Naive thymus-derived CD8-positive, alpha-beta T cell (primary cell): ENCODE data around the gene LRRC49. TPM values are rescaled to one million over a fixed set of nuclear protein-coding genes. Genes with fewer than 3 reads are reported as not detected.
A peak's percentile ranks its signal among the peaks of the same experiment; 100 is the strongest.
"Not testable (repeated sequence)": the region's sequence is repeated elsewhere in the genome, so short reads cannot be mapped to it uniquely, and the experiment has no call there.

Experiments used
- ATAC-seq, 2 donors: fragments of 150-1000 bp; cut with Tn5 transposase in 1 of 2; sonication (Bioruptor Pico), chemical (Tn5 transposase) in 1 of 2; 1 replicate in 1 of 2; 2 replicates in 1 of 2; pipeline ENCODE4 v1.10.0; 2021; ENCODE audit warnings: mild to moderate bottlenecking in 2 of 2, moderate library complexity in 2 of 2
- POLR2A ChIA-PET: fragments of 350-600 bp; sonication (Branson Sonifier 250); formaldehyde crosslinking; loops from one replicate; lab custom pipeline; 2021; ENCODE audit warnings: antibody characterized with exemption; lab: Charles Lee
- DNase-seq, 10 donors: peaks; one replicate each; pipeline versions ENCODE4 v3.0.0 to v3.0.0-alpha.2; 2020 to 2022
- H3K27ac Mint-ChIP-seq, 10 donors: one replicate each; pipeline ENCODE4 v1.8.0; 2020 to 2022; ENCODE audit warnings: mild to moderate bottlenecking in 10 of 10, mixed read lengths in 10 of 10, moderate library complexity in 4 of 10, inconsistent platforms in 1 of 10
- H3K27me3 Mint-ChIP-seq, 5 donors: one replicate each; pipeline ENCODE4 v1.8.0; 2021 to 2022; ENCODE audit warnings: mixed read lengths in 5 of 5
- H3K36me3 Mint-ChIP-seq, 3 donors: one replicate each; pipeline ENCODE4 v1.8.0; 2020 to 2022; ENCODE audit warnings: mixed read lengths in 3 of 3, mild to moderate bottlenecking in 2 of 3, inconsistent platforms in 1 of 3
- H3K4me1 Mint-ChIP-seq, 4 donors: one replicate each; pipeline ENCODE4 v1.8.0; 2021 to 2022; ENCODE audit warnings: mixed read lengths in 4 of 4
- H3K4me3 Mint-ChIP-seq, 10 donors: one replicate each; pipeline ENCODE4 v1.8.0; 2020 to 2022; ENCODE audit warnings: mild to moderate bottlenecking in 10 of 10, mixed read lengths in 10 of 10, moderate library complexity in 6 of 10, inconsistent platforms in 1 of 10
- H3K9me3 Mint-ChIP-seq, 9 donors: one replicate each; pipeline ENCODE4 v1.8.0; 2020 to 2022; ENCODE audit warnings: mixed read lengths in 9 of 9, mild to moderate bottlenecking in 3 of 9, inconsistent platforms in 1 of 9, moderate library complexity in 1 of 9
- polyA plus RNA-seq, 3 donors: library from polyadenylated mRNA; unstranded; fragments of 300-500 nt; fragmentation: Illumina TruSeq; gene quantifications; one replicate each; pipeline ENCODE4 v1.2.3, GENCODE V29; 2021
- total RNA-seq, 8 experiments: library from RNA in 2 of 8; stranded (reverse) in 2 of 8; gene quantifications; one replicate each; pipeline ENCODE4 v1.2.3 and lab custom pipeline; 2021 to 2026

LRRC49 gene
- total and polyA plus RNA-seq, 5 experiments from 2014 or later = not detected

GRCh38 chr15:70857562-70858285 lies 34.9 kb upstream of the LRRC49 start:
- no peak for ATAC-seq
- H3K9me3 Mint-ChIP-seq = no peaks in the 10 kb centered on the region
- DNase-seq = no peak
- H3K27ac Mint-ChIP-seq = no peak overlapping the region
- peaks cover 11 to 56% (median 18%) of the 10 kb centered on the region in 5 donors for H3K27me3 Mint-ChIP-seq
- H3K4me1 Mint-ChIP-seq = peaks cover 6 to 8% (median 6%) of the 10 kb centered on the region in 4 donors
- POLR2A ChIA-PET = no interaction called here
- H3K36me3 Mint-ChIP-seq = no peaks in the 10 kb centered on the region
- no peak overlapping the region for H3K4me3 Mint-ChIP-seq

GRCh38 chr15:70858614-70859321 lies 33.9 kb upstream of the LRRC49 start:
- Mint-ChIP-seq H3K4me3 (peak overlapping the region in 1 of 10 donors; percentile 38), H3K27me3 (peaks cover 11 to 56% (median 17%) of the 10 kb centered on the region in 5 donors)
- H3K4me1 Mint-ChIP-seq, H3K9me3 Mint-ChIP-seq, H3K27ac Mint-ChIP-seq, H3K36me3 Mint-ChIP-seq, ATAC-seq, DNase-seq, POLR2A ChIA-PET: not testable (repeated sequence)

- POLR2A ChIA-PET = no interaction called here
- Mint-ChIP-seq H3K4me1 (peaks cover 2 to 7% (median 4%) of the 10 kb centered on the region in 4 donors), H3K4me3 (no peak overlapping the region), H3K27me3 (peaks cover 9 to 52% (median 15%) of the 10 kb centered on the region in 5 donors), H3K27ac (no peak overlapping the region), H3K9me3 (no peaks in the 10 kb centered on the region), H3K36me3 (no peaks in the 10 kb centered on the region)
- ATAC-seq = no peak
- DNase-seq = no peak
Measured at GRCh38 chr15:70859322-70859908, 33.2 kb upstream of the LRRC49 start.

GRCh38 chr15:70859998-70860397 lies 32.6 kb upstream of the LRRC49 start:
- no peaks in the 10 kb centered on the region for H3K9me3 Mint-ChIP-seq

GRCh38 chr15:70863450-70864218 lies 29.0 kb upstream of the LRRC49 start:
- DNase-seq = no peak
- H3K36me3 Mint-ChIP-seq = no peaks in the 10 kb centered on the region
- H3K27ac Mint-ChIP-seq = peak overlapping the region in 1 of 10 donors; percentile 50
- ATAC-seq = no peak
- POLR2A ChIA-PET = no interaction called here
- peaks cover 6 to 23% (median 7%) of the 10 kb centered on the region in 5 donors for H3K27me3 Mint-ChIP-seq
- H3K4me1 Mint-ChIP-seq = peaks cover 0 to 5% (median 0%) of the 10 kb centered on the region in 4 donors
- no peaks in the 10 kb centered on the region for H3K9me3 Mint-ChIP-seq
- H3K4me3 Mint-ChIP-seq = no peak overlapping the region

More at GRCh38 chr15:70859998-70860397, 32.6 kb upstream of the LRRC49 start:
- Mint-ChIP-seq H3K4me1 (peaks cover 0 to 5% (median 0%) of the 10 kb centered on the region in 4 donors), H3K36me3 (no peaks in the 10 kb centered on the region), H3K27ac (no peak overlapping the region), H3K27me3 (peaks cover 6 to 47% (median 10%) of the 10 kb centered on the region in 5 donors), H3K4me3 (no peak overlapping the region)
- DNase-seq (no peak), ATAC-seq (no peak)
- POLR2A ChIA-PET = no interaction called here

GRCh38 chr15:70866982-70867641 lies 25.5 kb upstream of the LRRC49 start:
- H3K36me3 Mint-ChIP-seq = peaks cover 0 to under 1% (median 0%) of the 10 kb centered on the region in 3 donors
- H3K27ac Mint-ChIP-seq = peak overlapping the region in 1 of 10 donors; percentile 14
- POLR2A ChIA-PET = no interaction called here

GRCh38 chr15:70867911-70868467 lies 24.6 kb upstream of the LRRC49 start:
- POLR2A ChIA-PET = no interaction called here
- DNase-seq = no peak
- peaks cover 0 to 8% (median 0%) of the 10 kb centered on the region in 9 donors for H3K9me3 Mint-ChIP-seq
- ATAC-seq = no peak
- no peak overlapping the region for H3K27ac Mint-ChIP-seq
- H3K4me1 Mint-ChIP-seq = no peaks in the 10 kb centered on the region
- no peak overlapping the region for H3K4me3 Mint-ChIP-seq
- peaks cover 0 to 5% (median 0%) of the 10 kb centered on the region in 3 donors for H3K36me3 Mint-ChIP-seq
- H3K27me3 Mint-ChIP-seq = peaks cover 0 to 7% (median 4%) of the 10 kb centered on the region in 5 donors

More at GRCh38 chr15:70866982-70867641, 25.5 kb upstream of the LRRC49 start:
- Mint-ChIP-seq H3K27me3 (peaks cover 0 to 6% (median 1%) of the 10 kb centered on the region in 5 donors), H3K4me1 (no peaks in the 10 kb centered on the region), H3K4me3 (no peak overlapping the region), H3K9me3 (peaks cover 0 to 6% (median 0%) of the 10 kb centered on the region in 9 donors)
- no peak for DNase-seq
- ATAC-seq = no peak

- ATAC-seq (no peak), DNase-seq (no peak)
- peaks cover 7 to 18% (median 13%) of the 10 kb centered on the region in 5 donors for H3K27me3 Mint-ChIP-seq
- peaks cover 0 to 8% (median 2%) of the 10 kb centered on the region in 3 donors for H3K36me3 Mint-ChIP-seq
- H3K9me3 Mint-ChIP-seq = peaks cover 0 to 8% (median 3%) of the 10 kb centered on the region in 9 donors
- POLR2A ChIA-PET = no interaction called here
- H3K27ac Mint-ChIP-seq = no peak overlapping the region
- H3K4me1 Mint-ChIP-seq = no peaks in the 10 kb centered on the region
- H3K4me3 Mint-ChIP-seq = no peak overlapping the region
Measured at GRCh38 chr15:70869346-70869745, 23.3 kb upstream of the LRRC49 start.

- DNase-seq = no peak
- no peak overlapping the region for H3K27ac Mint-ChIP-seq
- POLR2A ChIA-PET = no interaction called here
- no peak overlapping the region for H3K4me3 Mint-ChIP-seq
- peaks cover 9 to 24% (median 19%) of the 10 kb centered on the region in 5 donors for H3K27me3 Mint-ChIP-seq
- no peaks in the 10 kb centered on the region for H3K4me1 Mint-ChIP-seq
- ATAC-seq = no peak
- peaks cover 0 to 8% (median 3%) of the 10 kb centered on the region in 9 donors for H3K9me3 Mint-ChIP-seq
- H3K36me3 Mint-ChIP-seq = peaks cover 0 to 8% (median 2%) of the 10 kb centered on the region in 3 donors
Measured at GRCh38 chr15:70870051-70870450, 22.6 kb upstream of the LRRC49 start.

GRCh38 chr15:70871490-70871889 lies 21.1 kb upstream of the LRRC49 start:
- H3K9me3 Mint-ChIP-seq, POLR2A ChIA-PET: not testable (repeated sequence)

GRCh38 chr15:70873232-70874054 lies 19.2 kb upstream of the LRRC49 start:
- DNase-seq (no peak), ATAC-seq (no peak)
- Mint-ChIP-seq H3K27ac (no peak overlapping the region), H3K4me3 (no peak overlapping the region), H3K9me3 (peaks cover 0 to 8% (median 3%) of the 10 kb centered on the region in 9 donors), H3K4me1 (no peaks in the 10 kb centered on the region), H3K36me3 (peaks cover 0 to 8% (median 2%) of the 10 kb centered on the region in 3 donors), H3K27me3 (peaks cover 15 to 38% (median 33%) of the 10 kb centered on the region in 5 donors)
- POLR2A ChIA-PET = no interaction called here

More at GRCh38 chr15:70871490-70871889, 21.1 kb upstream of the LRRC49 start:
- not testable (repeated sequence) for H3K4me3 Mint-ChIP-seq, H3K4me1 Mint-ChIP-seq, ATAC-seq, H3K36me3 Mint-ChIP-seq, H3K27ac Mint-ChIP-seq, DNase-seq
- peaks cover 14 to 35% (median 26%) of the 10 kb centered on the region in 5 donors for H3K27me3 Mint-ChIP-seq
